Hindlimb muscle (tissue), 1 donor: ENCODE data around the gene NXPH4. TPM values are rescaled to one million over a fixed set of nuclear protein-coding genes. Genes with fewer than 3 reads are reported as not detected.

Source experiments
- DNase-seq: peaks from one replicate; pipeline ENCODE4 v3.0.0-alpha.2; 2013
- polyA plus RNA-seq: library from polyadenylated mRNA; unstranded; fragments of 120-200 nt; gene quantifications from one replicate; pipeline ENCODE4 v1.2.1, GENCODE V29; 2013; ENCODE audit not compliant: insufficient read length

NXPH4 gene
- polyA plus RNA-seq, 1 donor = 2.7 TPM

- DNase-seq = no peak
Observed at GRCh38 chr12:57204454-57204853, 12.1 kb upstream of the NXPH4 start.

GRCh38 chr12:57205186-57205585, 11.4 kb upstream of the NXPH4 start:
- no peak for DNase-seq

DNA sequence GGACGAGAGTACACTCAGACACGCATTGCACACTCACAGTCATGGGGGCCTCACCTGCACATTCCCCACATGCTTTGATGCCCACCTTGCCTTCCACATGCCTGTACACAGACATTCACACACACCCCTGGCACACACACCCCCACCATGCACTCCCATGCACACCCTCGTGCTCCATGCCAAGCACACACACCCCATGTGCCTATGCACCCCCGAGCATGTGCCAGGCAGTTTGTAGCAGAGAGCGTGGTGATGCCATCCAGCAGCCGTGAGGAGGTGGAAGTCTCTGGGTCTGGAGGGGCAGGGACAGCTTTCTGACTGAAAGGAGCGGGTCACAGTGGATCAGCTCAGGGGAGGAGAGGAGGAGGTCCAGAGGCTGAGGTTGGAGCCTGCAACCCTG, 10.7 kb upstream of the NXPH4 start:
- no peak for DNase-seq

DNA sequence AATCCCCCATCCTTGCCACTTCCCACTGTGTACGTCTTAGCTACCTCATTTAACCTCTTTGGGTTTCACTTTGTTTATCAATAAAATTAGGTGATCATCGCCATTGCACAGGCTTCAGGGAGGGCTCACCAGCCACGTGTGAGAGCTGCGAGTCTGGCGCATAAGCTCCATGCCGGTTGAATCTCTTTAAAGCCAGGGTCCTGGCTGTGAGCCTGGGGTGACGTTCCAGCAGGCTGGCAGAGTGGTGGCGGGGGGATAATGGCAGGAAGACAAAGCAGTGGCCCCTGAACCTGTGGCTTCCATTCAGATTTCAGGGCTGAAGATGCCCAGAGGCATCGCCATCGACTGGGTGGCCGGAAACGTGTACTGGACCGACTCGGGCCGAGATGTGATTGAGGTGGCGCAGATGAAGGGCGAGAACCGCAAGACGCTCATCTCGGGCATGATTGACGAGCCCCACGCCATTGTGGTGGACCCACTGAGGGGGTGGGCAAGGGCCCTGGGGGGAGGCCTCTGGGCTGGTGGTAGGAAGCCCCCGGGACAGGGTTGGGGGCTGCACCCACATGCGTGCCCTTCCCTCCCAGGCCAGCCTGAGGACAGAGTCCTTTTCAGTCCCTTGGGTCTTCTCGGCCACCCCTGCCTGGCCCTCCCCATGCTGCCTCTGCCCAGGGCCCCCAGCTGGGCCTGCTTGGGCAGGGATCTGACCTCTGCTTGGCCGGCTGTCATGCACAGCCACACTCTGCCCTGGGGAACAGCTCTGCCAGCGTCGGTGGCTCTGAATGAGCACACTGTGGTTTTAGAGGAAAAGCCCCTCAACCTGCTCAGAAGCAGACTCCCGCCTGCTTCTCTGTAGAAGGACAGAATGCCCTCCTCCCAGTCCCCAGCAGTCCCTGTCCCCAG, 8.6 kb upstream of the NXPH4 start:
- DNase-seq = no peak

GRCh38 chr12:57208631-57209282, 7.8 kb upstream of the NXPH4 start:
- no peak for DNase-seq

GRCh38 chr12:57209916-57210315, 6.7 kb upstream of the NXPH4 start:
- DNase-seq = no peak

- no peak for DNase-seq
Observed at GRCh38 chr12:57210461-57210860, 6.1 kb upstream of the NXPH4 start.

- DNase-seq = no peak
Observed at GRCh38 chr12:57210926-57211692, 5.5 kb upstream of the NXPH4 start.

- no peak for DNase-seq
Observed at GRCh38 chr12:57211791-57212700, 4.5 kb upstream of the NXPH4 start.

GRCh38 chr12:57212701-57213057, 3.9 kb upstream of the NXPH4 start:
- no peak for DNase-seq

GRCh38 chr12:57213058-57213715, 3.4 kb upstream of the NXPH4 start:
- DNase-seq = peak; percentile 85

DNA sequence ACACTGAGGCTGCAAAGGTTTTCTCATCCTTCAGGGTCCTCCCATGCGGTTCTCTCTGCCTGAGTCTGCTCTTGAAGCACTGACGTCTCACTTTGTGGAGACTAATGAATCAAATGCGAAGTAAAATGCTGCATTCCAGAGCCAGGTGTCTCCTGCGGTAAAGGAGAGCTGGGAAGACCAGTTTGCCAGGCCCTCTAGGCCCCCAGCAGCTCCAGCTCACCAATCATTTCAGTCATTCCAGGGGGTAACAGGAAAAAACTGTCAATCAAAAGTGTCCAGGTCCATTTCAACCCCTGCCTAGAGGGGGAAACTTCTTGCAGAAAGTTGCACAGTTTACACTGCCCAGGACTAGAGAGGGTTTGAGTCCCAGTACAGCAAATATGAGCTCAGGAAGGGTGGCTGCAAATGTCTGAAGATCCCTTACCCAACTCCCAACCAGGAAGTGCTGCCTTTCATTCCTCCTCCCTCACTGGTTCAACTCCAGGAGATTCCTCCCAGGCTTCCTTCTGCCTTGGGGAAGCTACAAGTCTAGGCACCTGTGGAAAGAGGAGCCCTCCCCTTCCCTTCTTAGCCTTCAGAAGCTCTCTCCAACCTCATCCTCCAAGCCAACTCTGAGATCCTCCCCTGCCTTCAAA, 2.7 kb upstream of the NXPH4 start:
- DNase-seq = no peak

DNA sequence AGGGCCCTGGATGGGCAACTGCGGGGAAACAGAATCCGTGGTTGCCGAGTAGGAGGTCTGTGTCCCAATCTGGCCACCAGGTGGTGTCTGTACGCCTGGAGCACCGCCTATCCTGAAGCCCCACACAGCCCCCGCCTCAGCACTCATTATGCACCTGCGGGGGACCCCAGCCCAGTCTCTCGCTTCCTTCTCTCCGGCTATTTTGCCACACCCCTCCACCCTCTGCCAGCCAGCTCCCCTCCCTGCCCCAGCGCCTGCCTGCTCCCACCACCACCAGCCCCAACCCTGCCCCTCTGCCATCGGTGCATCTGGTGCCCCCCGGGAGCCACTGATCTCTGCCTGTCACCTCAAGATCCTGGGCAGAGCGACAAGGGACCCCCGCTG, 2.2 kb upstream of the NXPH4 start:
- no peak for DNase-seq

- no peak for DNase-seq
Observed at GRCh38 chr12:57215065-57215464, 1.5 kb upstream of the NXPH4 start.

- DNase-seq = no peak
Observed at GRCh38 chr12:57215668-57216013, 953 bp upstream of the NXPH4 start.

DNA sequence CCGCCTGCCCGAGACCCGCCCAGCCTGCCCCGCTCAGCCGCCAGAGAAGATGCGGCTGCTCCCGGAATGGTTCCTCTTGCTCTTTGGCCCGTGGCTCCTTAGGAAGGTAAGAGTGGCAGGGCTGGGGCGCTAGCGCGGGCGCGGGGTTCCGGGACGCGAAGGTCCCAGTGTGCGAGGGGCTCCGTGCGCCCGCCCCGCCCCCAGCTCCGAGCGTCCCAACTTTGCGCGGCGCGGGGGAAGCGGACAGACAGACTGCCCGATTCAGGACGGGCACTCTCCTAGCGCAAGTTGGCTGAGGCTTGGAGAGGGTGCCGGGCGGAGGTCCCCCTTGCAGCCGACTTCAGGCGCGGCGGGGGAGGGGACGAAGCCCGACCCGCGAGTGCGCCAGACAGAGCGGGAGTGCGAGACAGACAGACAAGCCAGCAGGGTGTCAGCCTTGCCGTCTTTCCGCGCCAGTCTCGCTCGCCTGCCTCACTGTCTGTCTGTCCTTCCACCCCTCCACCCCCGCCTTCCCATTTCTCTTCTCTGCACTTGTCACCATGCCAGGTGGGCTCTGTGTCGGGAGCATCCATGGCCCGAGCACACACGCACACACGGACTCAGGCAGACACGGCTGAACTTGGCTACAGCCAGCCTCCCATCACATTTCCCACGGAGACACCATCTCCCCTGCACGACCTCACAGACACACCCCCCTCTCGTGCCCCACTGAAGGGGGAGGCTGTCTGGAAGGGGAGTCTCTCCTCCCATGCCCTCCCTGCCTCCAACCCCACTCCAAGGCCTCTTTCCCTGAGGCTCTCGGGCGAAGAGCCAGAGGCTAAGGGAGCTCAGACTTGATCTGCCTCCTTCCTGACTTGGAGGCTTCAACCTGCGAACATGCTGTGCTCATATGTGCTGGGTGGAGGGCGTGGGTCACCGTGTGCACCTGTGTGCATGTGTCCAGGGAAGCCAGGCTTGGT, 606 bp downstream of the NXPH4 start:
- no peak for DNase-seq

DNA sequence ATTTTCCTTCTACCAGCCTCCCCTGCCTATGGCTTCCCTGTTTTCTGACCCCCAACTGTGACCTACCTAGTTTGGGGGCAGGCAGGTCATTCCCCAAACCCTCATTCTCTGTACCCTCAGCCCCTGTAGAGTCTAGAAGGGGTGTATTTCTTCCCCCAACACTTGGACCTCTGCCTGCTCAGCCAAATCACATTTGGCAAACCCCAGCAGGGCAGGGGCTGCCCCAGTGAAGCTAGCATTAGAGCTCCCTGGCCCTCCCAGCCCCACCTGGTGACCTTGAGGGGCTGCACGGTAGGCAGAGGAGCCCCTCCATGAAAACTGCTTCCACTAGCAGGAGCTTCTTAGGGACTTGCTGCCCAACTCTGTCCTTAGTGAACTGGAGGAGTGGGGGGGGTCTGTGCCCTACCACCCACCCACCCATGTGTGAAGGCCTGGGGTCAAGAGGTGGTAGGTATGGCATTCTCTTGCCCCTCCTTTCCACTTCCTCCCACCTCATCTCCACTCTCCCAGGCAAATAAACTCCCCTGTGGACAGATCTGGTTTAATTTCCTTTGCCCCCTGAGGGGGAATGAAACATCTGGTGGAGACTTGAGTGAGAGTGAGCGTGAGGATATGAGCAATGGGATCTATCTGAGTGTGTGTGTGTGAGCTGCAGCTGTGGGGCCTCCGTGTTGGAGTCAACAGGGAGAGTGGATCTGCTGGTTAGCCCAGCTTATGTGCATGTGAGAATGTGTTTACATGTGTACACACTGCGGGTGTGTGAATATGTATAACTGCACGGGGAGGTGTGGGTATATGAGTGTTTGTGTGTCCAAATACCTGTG, 1.6 kb downstream of the NXPH4 start:
- DNase-seq = no peak

DNA sequence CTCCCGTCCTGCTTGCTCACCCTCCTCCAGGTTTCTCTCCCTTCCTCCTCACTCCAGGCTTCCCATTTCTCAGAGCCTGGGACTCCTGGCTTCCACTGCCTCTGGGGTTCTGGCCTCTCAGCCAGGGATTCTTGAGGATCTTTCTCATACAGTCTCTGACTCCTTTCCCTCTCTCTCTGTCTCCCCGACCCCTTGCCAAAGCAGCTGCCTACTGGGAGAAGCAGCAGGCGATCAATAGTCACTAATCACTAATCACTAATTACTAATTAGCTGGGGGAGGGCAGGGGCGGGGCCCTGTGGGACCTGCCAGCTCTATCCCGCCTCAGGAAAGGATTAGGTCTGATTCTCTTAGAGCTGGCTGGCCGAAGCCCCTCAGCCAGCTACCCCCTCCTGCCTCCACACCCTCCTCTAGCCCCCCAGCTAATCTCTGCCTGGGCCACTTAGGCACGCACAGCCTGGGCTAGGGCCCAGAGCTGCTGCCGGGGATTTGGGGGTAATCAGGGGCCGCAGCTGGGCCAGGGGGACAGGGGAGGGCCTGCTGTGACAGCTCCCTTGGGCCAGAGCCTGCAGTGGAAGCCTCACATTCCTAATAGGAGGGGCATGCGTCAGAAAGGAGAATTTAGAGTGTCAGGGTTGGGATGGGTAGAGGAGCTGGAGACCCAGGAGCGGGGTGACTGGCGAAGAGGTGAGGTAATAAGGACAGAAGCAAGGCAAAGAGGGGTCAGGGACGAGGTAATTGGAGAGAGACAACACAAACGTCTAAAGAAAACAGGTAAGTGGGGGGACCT, 2.8 kb downstream of the NXPH4 start:
- DNase-seq = no peak
